ENCODE data around the gene NPPA.
A peak's percentile ranks its signal among the peaks of the same experiment; 100 is the strongest.
"Not testable (repeated sequence)": the region's sequence is repeated elsewhere in the genome, so short reads cannot be mapped to it uniquely, and the experiment has no call there.

Gene NPPA

GRCh38 chr1:11847667-11848372 is at the start of gene NPPA:
NPPA (minus strand) TSS chr1:11847783; CDS start chr1:11847684, 99 bp downstream.
- DNase-seq = no peak

- not testable (repeated sequence) for DNase-seq
These were observed 46.9 kb upstream of the NPPA start for GRCh38 chr1:11894501-11894900.

GRCh38 chr1:11893907-11894251 is 46.3 kb upstream of the NPPA start:
- peak; percentile 55 for DNase-seq

- no peak for DNase-seq
These were observed 44.0 kb upstream of the NPPA start for GRCh38 chr1:11891433-11892186.

GRCh38 chr1:11888877-11889208 is 41.3 kb upstream of the NPPA start:
- DNase-seq = no peak

- no peak for DNase-seq
These were observed 40.8 kb upstream of the NPPA start for GRCh38 chr1:11888206-11888876.

- DNase-seq = no peak
These were observed 40.1 kb upstream of the NPPA start for GRCh38 chr1:11887666-11888007.

- no peak for DNase-seq
These were observed 39.5 kb upstream of the NPPA start for GRCh38 chr1:11886986-11887665.

GRCh38 chr1:11885916-11886315 is 38.3 kb upstream of the NPPA start:
- DNase-seq = no peak

- DNase-seq = no peak
These were observed 35.4 kb upstream of the NPPA start for GRCh38 chr1:11882814-11883538.

- DNase-seq = no peak
These were observed 34.3 kb upstream of the NPPA start for GRCh38 chr1:11881749-11882441.

GRCh38 chr1:11880911-11881748 is 33.5 kb upstream of the NPPA start:
- DNase-seq = no peak

GRCh38 chr1:11880181-11880575 is 32.6 kb upstream of the NPPA start:
- DNase-seq = no peak

- DNase-seq = no peak
These were observed 32.0 kb upstream of the NPPA start for GRCh38 chr1:11879311-11880180.

GRCh38 chr1:11878891-11879190 is 31.3 kb upstream of the NPPA start:
- no peak for DNase-seq

GRCh38 chr1:11878081-11878890 is 30.7 kb upstream of the NPPA start:
- no peak for DNase-seq

- no peak for DNase-seq
These were observed 29.5 kb upstream of the NPPA start for GRCh38 chr1:11877074-11877473.

- DNase-seq = no peak
These were observed 27.5 kb upstream of the NPPA start for GRCh38 chr1:11875094-11875493.

- no peak for DNase-seq
These were observed 27.0 kb upstream of the NPPA start for GRCh38 chr1:11874624-11875023.

GRCh38 chr1:11874258-11874562 is 26.6 kb upstream of the NPPA start:
- DNase-seq = no peak

All from activated CD4-positive, alpha-beta T cell treated with anti-CD3 and anti-CD28 coated beads for 1 hour (primary cell).